ENCODE measurements around the gene CLMN. TPM values are rescaled to one million over a fixed set of nuclear protein-coding genes. Genes with fewer than 3 reads are reported as not detected.

CLMN gene
- total and polyA plus RNA-seq, 8 donors: 5.3 to 42.9 (median 20.1) TPM

DNA sequence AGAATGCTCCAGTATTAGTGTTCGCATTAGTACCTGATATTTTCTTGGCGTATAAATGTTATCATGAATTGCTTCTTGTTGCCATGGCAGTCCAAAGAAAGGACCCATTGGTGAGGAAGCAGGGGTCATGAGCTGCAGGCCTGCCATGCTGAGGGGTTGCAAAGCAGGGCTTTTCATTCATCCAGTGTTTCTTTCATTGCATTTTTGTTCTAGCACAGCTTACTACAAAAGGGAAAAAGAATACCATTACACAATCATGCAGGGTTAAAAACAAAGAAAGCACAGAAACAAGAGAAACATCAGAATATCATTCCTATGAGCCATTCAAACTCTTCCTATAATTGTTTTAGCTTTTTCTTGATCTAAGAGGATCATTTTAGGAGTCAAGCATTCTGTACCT is 186.4 kb downstream of the CLMN start:
- Histone ChIP-seq H3K27me3 (no peaks in the 10 kb centered on the region), H3K36me3 (peaks cover 0 to 47% (median 44%) of the 10 kb centered on the region in 4 donors), H3K9me3 (no peaks in the 10 kb centered on the region), H3K4me3 (no peak overlapping the region), H3K27ac (no peak overlapping the region), H3K4me1 (peaks cover 6 to 61% (median 33%) of the 10 kb centered on the region in 4 donors)
- 78 to 94% (median 89%) methylated on average over 2 of the region's 2 CpGs for WGBS, 5 donors
- no peak for TF ChIP-seq EP300 (IDR thresholded peaks at IDR 0.05)
- TF ChIP-seq, protein P1, sequence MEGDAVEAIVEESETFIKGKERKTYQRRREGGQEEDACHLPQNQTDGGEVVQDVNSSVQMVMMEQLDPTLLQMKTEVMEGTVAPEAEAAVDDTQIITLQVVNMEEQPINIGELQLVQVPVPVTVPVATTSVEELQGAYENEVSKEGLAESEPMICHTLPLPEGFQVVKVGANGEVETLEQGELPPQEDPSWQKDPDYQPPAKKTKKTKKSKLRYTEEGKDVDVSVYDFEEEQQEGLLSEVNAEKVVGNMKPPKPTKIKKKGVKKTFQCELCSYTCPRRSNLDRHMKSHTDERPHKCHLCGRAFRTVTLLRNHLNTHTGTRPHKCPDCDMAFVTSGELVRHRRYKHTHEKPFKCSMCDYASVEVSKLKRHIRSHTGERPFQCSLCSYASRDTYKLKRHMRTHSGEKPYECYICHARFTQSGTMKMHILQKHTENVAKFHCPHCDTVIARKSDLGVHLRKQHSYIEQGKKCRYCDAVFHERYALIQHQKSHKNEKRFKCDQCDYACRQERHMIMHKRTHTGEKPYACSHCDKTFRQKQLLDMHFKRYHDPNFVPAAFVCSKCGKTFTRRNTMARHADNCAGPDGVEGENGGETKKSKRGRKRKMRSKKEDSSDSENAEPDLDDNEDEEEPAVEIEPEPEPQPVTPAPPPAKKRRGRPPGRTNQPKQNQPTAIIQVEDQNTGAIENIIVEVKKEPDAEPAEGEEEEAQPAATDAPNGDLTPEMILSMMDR (IDR thresholded peaks at IDR 0.05): no peak
- no peak for TF ChIP-seq POLR2AphosphoS5 (IDR thresholded peaks at IDR 0.05)
- no peak for TF ChIP-seq POLR2A (IDR thresholded peaks at IDR 0.05)
- intact Hi-C loops (cut with DNase I; ENCODE audit: low total_unique reads): no loop called here
- DNase-seq: no peak

DNA sequence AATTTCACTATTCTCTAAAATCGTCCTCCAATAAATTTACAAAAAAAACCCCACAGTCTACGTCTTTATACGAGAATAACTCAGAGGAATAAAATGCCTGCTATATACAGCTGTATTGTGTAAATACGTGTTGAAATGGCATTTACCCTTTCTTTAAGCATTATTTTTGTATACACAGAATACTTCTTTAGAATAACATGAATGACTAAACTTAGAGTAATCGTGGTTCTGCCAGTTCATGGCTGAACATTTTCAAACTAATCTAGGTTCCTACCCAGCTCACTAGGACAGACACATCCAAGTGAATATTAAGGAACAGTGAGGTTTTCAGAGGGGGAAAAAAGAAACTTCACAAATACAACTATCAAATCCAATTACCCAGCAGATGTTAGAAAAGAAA is 186.9 kb downstream of the CLMN start:
- DNase-seq: no peak
- peaks cover under 1 to 60% (median 31%) of the 10 kb centered on the region in 4 donors for H3K4me1 ChIP-seq
- WGBS, 5 donors: 76 to 87% (median 84%) methylated on average over 5 of the region's 5 CpGs
- H3K9me3 ChIP-seq: no peaks in the 10 kb centered on the region
- intact Hi-C loops (cut with DNase I; ENCODE audit: low total_unique reads): no loop called here
- no peak overlapping the region for H3K4me3 ChIP-seq
- H3K36me3 ChIP-seq: peaks cover 0 to 47% (median 44%) of the 10 kb centered on the region in 4 donors
- H3K27ac ChIP-seq: no peak overlapping the region
- TF ChIP-seq POLR2AphosphoS5 (IDR thresholded peaks at IDR 0.05) (no peak), POLR2A (IDR thresholded peaks at IDR 0.05) (no peak), EP300 (IDR thresholded peaks at IDR 0.05) (no peak)
- TF ChIP-seq, protein P1 (IDR thresholded peaks at IDR 0.05): no peak
- no peaks in the 10 kb centered on the region for H3K27me3 ChIP-seq

Small RNAs within 50 kb of the gene (small RNA-seq; reads per million reads assigned to genes)
- gene MIR3173: 0 to 0.30 (median 0.08) reads per million in 4 donors

Other genes with a start within 250 kb of the CLMN start
- gene DICER1, start 162.4 kb downstream of the CLMN start, total RNA-seq: 100 to 1,000 TPM in 1 of 5 donors, 10 to 100 TPM in 4; 47.8 to 104 (median 68.1) TPM
- 1 to 10 TPM; 6.1 to 6.8 (median 6.5) TPM for gene DICER1, start 162.4 kb downstream of the CLMN start, polyA plus RNA-seq
- 10 to 100 TPM in 3 of 5 donors, 1 to 10 TPM in 2; 4.6 to 85.2 (median 10.8) TPM for gene SYNE3, start 196.7 kb upstream of the CLMN start, total RNA-seq
- gene SYNE3, start 196.7 kb upstream of the CLMN start, polyA plus RNA-seq: 1 to 10 TPM in 1 of 3 donors, under 1 TPM in 2; 0.58 to 1.2 (median 0.76) TPM
- gene GLRX5, start 215.1 kb upstream of the CLMN start, total RNA-seq: 100 to 1,000 TPM in 1 of 5 donors, 10 to 100 TPM in 4; 29.5 to 316 (median 38.4) TPM
- gene GLRX5, start 215.1 kb upstream of the CLMN start, polyA plus RNA-seq: 10 to 100 TPM; 40.3 to 49.9 (median 40.6) TPM